COLO668 (cell line): Measurements from ENCODE around the gene COL20A1.
"Not testable (repeated sequence)": the region's sequence is repeated elsewhere in the genome, so short reads cannot be mapped to it uniquely, and the experiment has no call there.

Source experiments
- DNase-seq: peaks from one replicate; lab custom pipeline; 2025; ENCODE audit not compliant: unreplicated experiment; lab: John Stamatoyannopoulos, UW

The COL20A1 gene

DNA sequence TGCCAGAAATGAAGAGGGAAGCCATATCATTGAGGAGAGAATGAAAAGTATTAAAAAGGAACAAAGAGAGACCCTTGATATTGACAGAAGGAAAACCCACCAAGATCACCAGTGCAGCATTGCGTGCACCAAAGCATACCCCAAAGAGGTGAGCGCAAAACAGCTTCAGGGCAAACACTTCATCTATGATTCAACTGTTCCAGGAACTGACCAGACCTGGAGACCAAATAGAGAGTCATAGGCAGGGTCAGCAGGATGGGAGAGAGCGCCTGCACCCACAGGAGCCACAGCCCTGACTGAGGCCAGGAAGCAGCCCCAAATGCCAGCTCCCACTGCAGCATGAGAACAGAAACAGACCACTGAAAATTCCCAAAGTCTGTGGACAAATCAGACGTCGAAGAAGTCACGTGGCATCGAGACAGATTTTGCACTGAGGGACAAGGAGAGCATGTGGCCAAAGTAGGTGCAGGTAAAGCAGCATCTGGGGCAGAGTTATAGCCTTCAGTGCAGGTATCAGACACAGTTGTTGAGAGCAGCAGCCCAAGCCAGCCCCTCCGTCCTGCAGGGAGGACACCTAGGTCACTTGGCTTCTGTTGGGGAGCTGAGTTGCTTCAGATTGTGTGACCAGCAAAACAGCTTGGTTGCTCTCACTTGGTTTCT, 38.9 kb downstream of the COL20A1 start:
- DNase-seq = no peak

DNA sequence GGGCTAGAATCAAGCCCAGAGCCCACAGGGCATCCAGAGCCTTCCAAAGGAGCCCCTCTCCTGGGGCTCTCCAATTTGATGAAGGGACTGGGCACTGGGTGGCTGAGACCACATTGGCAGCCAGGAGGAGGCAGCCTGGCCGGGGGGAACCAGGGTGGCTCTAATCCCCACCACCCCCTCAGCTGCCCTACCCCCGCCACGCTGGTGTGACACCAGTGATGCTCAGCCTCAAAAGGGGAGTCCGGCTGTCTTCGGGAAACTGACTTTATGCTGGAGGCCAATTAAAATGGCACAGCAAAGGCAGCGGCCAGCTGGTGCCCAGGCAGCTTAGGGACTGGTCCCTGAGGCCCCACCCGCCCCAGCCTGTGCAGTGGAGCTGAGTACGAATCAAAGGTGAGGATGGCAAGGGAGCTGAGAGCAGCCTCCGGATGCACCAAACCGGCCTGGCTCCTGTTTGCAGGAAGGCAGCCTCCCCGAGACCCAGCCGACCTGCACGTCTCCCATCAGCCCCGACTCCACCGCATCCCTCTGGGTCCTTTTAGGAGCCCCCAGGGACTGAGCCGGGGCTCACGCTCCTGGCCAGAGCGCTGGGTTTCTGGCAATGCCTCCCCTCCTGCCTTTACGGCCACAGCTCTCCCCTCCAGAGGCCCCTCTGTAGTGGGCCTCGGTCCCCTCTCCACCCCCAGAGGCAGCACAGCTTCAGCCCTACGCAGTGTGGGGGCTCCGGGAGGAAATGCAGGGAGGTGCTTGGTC, 39.7 kb downstream of the COL20A1 start:
- no peak for DNase-seq

DNA sequence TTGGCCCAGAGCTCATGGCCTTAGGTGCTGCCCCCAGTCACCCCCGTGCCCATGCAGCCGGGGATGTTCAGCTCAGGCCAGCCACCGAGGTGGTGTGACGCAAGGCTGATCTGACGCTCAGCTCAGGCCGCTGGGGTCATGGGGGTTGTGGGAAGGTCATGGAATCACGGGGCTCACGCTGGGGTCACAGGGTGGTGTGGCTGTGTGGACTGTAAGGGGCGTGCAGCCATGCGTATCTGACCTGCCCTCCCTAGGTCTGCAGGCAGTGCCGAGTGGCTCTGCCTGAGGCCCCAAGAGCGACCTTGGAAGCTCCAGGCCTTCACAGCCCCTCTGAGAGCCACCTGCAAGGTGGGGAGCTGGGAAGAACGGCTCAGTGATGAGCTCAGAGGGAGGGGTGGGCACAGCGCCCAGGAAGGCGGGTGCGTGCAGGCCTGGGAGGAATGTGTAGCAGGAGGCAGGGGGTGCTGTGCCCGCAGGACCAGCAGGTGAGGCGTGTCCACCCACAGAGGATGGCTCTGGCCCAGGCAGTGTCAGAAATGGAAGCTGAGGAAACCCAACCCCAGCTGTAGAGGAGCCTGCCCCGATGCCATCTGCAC, 40.4 kb downstream of the COL20A1 start:
- no peak for DNase-seq

DNA sequence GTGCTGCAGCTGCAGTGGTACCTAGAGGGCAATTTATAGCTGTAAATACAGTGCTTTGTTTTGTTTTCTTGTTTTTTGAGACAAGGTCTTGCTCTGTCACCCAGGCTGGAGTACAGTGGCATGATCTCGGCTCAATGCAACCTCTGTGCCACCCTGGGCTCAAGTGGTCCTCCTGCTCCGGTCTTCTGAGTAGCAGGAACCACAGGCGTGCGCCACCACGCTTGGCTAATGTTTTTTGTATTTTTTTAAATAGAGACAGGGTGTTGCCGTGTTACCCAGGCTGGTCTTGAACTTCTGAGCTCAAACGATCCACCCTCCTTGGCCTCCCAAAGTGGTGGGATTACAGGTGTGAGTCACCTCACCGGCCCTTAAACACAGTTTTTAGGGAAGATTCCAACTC, 41.4 kb downstream of the COL20A1 start:
- DNase-seq = no peak

DNA sequence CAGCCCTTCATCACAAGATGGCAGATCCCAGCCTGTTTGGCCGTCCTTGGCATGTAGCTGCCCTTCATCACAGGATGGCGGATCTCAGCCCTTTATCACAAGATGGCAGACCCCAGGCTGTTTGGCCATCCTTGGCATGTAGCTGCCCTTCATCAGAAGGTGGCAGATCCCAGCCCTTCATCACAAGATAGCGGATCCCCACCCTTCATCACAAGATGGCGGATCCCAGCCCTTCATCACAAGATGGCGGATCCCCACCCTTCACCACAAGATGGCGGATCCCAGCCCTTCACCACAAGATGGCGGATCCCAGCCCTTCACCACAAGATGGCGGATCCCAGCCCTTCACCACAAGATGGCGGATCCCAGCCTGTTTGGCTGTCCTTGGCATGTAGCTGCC, 42.1 kb downstream of the COL20A1 start:
- DNase-seq = not testable (repeated sequence)

DNA sequence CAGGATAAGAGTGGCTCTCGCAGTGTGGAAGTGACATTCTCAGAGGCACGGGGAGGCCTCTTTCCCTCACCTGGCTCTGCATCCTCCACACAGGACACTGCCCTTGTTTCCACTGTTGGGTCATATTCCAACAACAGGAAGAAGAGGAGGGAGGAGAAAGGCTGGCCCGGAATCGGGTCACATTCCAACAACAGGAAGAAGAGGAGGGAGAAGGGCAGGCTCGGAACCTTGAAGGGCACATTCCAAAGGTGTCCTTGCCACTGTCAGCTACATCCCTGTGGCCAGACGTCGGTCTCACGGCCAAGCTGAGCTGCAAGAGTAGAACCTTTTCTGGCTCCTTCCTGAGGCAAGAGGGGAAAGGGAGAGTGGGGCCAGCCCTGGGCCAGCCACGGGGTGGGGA, 42.7 kb downstream of the COL20A1 start:
- no peak for DNase-seq

DNA sequence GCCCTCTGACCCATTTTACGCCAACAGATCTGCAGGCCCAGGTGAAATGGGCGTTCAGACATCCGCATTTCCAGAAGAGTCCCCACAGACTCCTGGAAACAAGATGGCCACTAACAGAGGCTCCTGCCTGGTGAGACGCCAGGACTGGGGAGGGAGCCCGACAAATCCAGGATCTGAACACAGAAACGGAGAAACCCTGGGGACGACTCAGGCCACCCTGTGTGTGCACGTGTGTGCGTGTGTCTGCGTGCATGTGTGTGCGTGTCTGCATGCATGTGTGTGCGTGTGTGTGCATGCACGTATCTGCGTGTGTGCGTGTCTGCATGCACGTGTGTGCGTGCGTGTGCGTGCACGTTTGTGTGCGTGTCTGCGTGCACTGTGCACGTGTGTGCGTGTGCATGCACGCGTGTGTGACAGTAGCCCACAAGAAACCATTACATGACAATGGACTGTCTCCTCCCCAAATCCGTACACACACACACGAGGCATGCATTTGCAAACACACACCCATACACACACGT, 43.3 kb downstream of the COL20A1 start:
- no peak for DNase-seq

DNA sequence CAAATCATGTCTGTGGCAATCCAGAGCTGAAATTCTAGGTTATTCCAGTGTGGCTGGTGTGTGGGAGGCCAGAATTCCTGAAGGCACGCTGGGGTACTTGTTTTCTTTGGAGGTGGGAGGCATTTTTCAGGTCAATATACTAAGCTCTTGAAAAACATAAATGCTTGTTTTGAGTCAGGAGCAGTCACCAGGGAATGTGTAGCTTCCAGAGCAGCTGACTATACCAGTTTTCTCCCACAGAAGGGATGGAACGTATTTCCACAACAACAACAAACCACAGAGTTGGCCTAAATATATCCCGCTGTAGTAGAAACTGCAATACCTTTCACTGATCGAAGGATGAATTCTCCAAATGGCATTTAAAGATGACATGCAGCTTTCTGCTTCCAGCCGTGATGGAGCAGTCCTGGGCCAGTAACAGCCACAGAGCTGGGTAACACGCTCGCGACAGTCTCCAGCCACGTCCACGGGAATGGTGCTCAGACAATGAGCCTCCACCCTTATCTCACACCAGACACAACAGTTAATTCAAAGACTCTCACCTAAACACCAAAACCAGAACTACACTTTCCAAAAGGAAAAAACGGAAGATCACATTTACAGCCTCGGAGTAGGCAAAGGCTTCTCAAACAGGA, 44.9 kb downstream of the COL20A1 start:
- no peak for DNase-seq

DNA sequence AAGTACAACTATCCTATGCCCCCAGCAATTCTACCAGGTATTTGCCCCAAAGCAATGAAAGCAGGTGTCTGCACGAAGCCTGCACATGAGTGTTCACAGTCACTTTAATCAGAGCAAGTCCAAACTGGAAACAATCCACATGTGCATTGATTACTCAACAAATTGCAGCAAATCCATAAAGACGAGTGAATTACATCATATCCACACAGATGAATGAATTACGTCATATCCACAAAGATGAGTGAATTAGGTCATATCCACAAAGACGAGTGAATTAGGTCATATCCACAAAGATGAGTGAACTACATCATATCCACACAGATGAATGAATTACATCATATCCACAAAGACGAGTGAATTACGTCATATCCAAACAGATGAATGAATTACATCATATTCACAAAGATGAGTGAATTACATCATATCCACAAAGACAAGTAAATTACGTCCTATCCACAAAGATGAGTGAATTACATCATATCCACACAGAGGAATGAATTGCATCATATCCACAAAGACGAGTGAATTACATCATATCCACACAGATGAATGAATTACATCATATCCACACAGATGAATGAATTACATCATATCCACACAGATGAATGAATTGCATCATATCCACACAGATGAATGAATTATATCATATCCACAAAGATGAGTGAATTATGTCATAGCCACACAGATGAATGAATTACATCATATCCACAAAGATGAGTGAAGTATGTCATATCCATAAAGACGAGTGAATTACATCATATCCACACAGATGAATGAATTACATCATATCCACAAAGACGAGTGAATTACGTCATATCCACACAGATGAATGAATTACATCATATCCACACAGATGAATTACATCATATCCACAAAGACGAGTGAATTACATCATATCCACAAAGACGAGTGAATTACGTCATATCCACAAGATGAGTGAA, 46.4 kb downstream of the COL20A1 start:
- not testable (repeated sequence) for DNase-seq

DNA sequence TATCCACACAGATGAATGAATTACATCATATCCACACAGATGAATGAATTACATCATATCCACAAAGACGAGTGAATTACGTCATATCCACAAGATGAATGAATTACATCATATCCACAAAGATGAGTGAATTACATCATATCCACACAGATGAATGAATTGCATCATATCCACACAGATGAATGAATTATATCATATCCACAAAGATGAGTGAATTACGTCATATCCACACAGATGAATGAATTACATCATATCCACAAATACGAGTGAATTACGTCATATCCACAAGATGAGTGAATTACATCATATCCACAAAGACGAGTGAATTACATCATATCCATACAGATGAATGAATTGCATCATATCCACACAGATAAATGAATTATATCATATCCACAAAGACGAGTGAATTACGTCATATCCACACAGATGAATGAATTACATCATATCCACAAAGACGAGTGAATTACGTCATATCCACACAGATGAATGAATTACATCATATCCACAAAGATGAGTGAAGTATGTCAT, 47.2 kb downstream of the COL20A1 start:
- DNase-seq = not testable (repeated sequence)

DNA sequence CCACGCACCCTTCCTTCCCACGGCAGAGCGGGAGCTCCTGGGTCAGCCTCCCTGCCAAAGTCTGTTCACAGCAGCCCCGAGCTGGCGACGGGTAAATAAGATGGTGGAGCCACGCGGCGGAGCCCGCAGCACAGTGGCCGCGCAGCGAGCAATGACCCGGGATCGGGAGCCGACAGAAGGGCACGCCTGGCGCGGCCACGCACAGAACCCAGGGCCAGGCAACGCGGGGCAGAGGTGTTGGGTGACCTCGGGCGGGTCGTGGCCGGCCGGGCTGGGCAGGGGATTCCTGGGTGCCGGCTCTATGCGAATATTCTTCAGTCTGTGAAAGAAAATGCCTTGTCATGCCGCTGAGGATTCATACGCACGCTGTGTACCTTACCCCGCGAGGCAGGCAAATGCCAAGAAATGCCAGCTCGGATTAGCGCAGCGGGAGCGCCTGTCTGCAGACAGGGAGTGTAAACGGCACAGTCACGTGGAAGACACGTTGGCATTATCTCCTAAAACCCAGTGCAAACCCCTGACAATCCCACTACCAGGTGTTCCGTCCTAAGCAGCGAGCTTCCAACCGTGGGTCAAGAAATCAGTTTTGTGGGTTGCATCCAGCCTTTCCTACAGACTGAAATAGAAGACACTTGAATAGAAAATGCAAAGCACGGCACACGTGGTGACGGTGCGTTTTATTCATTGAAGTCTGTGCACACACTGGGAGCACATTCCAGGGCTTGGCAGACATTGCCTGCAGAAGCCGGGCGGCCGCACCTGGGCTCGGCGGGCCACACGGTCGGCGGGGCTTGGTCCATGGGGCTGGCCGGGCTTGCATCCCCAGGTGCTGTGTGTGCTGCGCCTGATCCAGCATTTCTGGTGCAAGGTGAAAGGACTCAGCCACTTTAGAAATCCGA, 49.8 kb downstream of the COL20A1 start:
- DNase-seq = no peak

DNA sequence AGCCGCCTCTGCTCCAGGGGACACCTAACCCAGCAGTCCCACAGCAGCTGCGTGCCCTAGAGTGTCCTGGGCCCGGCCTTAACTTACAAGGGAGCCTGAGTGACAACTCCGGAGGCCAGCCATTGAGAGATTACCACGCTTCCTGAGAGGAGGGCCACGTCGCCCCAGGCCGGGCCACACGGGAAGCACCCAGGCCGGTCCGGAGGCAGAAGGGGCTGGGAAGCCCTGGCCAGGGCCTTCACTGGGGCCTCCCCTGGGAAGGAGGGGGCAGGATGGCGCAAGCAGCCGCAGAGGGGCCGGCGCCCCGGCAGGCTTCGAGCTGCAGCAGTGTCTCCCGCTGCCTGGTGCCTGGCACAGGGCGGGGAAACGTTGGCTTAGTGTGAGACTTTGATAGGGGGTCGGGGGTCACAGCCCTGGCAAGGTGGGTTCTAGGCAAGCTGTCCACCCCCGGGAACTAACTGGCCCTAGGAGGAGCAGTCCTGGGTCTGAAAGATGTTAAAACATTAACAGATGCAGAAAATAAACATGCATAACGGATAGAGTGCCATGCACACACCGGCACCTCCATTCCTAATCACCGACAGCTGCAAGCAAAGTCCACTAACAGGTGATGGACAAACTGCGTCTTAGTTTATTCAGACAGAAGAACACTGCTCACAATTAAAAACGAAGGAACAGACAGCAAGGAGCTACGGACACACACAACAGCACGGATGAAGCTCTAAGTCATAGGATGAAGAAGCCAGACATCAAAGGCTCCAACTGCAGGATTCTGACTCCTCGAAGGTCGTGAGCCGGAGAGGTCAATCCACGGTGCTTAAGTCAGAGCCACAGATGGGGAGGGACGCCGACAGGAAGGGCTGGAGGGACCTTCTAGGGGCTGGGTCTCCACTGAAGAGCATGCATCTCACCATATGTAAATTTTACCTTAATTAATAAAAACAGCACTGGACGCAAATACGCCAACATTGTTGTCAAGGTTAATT, 50.8 kb downstream of the COL20A1 start:
- DNase-seq = no peak

DNA sequence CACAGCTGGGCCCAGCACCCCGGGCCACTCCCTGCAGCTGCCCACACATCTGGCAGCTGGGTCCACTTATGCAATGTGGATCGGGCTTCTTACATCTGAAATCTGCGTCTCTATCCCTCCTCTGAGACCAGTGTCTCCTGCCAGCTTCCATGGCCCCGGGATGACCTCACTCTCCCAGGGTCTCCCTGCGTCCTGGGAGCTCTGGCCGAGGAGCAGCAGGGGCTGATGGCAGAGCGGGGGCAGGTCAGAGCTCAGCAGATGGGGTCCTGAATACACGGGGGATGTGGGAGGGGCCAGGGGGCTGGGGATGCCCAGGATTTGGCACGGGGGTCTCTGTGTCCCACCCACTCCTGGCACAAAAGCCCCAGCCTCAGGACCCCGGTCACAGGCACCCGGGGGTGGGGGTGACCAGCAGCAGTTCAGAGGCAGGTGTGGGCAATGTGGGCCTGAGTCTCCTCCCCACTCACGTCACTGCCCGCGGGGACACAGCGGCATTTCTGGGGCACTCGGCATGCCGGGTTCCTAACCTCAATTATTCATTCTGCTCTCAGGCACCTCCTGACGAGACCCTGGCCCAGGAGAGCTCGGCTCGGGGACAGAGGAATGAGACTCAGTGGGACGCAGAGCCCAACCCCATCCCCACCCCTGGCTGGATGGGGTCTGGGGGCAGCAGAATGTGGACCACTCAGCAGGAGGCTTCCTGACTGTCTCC, 51.8 kb downstream of the COL20A1 start:
- DNase-seq = no peak

DNA sequence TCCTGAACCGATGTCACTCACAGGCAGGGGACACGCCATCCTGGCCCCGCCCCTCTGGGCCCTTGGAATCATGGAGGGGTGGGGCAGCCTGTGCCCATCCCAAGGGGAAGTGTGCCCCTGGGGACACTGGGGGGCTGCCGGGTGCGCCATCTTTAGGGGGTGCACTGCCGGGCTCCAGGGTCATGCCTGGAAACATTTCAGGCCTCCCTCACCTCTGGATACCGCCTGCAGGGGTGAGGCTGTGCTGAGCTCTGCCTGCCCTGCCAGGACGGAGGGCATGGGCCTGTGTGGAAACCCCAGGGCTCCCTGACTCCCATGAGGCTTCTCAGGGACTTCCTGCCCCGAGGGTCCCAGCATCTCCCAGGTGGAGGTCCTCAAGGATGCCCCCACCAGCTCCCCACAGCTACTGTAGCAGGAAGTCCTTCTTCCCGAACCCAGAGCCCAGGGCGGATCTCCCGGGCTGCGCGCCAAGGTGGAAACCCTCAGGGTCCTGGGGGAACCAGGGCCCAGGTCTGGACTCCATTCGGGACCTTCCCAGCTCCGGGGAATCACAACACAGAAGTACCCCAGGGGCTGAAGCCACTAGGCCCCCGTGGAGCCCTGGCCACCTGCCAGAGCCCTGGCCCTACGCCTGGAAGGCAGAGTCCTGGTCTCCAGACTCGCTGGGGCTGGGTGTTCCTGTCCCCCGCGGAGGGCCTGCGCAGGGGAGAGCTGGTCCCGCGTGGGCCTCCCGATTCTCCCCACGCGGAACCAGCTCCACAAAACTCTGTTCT, 52.5 kb downstream of the COL20A1 start:
- DNase-seq = no peak

DNA sequence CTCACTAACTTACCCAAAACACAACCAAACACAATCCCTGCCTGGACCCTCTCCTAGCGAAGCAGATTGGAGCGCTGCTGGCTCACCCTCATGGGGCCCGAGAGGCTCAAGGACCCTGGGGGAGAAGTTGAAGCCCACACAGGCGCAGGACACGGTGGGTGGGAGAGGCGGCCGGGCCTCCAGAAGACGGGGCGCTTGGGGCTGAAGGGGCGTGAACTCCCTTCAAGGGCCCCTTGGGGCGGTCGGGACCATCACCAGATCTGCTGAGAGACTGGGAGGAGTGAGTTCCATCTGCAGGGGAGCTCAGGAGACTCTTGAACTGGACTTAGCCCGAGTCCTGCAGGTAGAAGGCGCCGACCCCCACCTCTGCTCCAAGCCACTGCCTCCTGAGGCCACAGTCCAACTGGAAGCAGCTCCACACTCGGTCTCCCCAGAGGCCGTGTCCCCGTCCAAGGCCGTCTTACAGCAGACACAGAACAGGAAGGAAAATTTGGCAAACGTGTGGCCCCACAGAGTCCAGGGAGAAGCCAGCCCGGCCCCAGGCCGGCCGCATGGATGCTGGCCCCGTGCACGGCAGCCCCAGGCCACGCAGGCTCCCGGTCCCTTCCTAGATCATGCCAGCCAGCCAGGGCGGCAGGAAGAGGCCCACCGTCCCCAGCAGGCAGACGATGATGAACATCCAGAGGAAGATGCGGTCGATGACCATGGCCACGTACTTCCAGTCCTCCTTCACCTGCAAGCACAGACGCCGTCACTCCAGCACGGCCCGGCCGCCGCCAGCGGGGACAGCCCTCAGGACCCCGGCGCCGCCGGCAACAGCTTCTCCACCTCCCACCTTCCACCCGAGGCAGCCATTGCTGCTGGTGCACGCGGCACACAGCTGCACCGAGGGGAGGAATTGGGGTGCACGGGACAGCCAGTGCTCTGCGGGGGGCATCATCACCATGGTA, 53.4 kb downstream of the COL20A1 start:
- no peak for DNase-seq
